ENCODE measurements around the gene RNF220.
A peak's percentile ranks its signal among the peaks of the same experiment; 100 is the strongest.

RNF220 gene

GRCh38 chr1:44431861-44432260 is 26.8 kb downstream of the RNF220 start:
- Histone ChIP-seq H3K36me3 (ENCODE audit: control insufficient read depth in 4 of 4, insufficient read depth in 4 of 4, low read length in 3 of 4) (peaks cover 0 to 34% (median 3%) of the 10 kb centered on the region in 4 experiments), H3K27ac (ENCODE audit: insufficient read depth in 1 of 2, low read depth in 1 of 2, low read length in 2 of 2, poor library complexity in 1 of 2, severe bottlenecking in 2 of 2) (peak overlapping the region; percentile 51 to 81), H3K9me3 (ENCODE audit: control extremely low read depth in 1 of 5, control insufficient read depth in 4 of 5, insufficient read depth in 2 of 5, low read depth in 1 of 5, low read length in 4 of 5) (no peaks in the 10 kb centered on the region), H3K4me3 (ENCODE audit: control insufficient read depth in 1 of 7, extremely low read depth in 1 of 7, insufficient read depth in 4 of 7, low read depth in 2 of 7, low read length in 6 of 7) (no peak overlapping the region), H3K27me3 (replicated peaks in 2 of 5; ENCODE audit: control insufficient read depth in 4 of 5, insufficient read depth in 5 of 5, low read length in 4 of 5) (no peaks in the 10 kb centered on the region), H3K4me1 (ENCODE audit: control extremely low read depth in 1 of 4, control insufficient read depth in 4 of 4, insufficient read depth in 4 of 4, low read length in 3 of 4) (peaks cover 28 to 88% (median 76%) of the 10 kb centered on the region in 4 experiments)
- peak in 2 of 3 donors; percentile 28 to 32 for DNase-seq
- WGBS (ENCODE audit: insufficient coverage) = no CpG with 5 or more reads among the region's 2 CpGs
- ChIA-PET CTCF (interaction anchor here (1.2 to 1.6 kb wide), 3 partner anchors 9 to 23 kb away, joined by 3 to 6 read pairs (median 5); no protein-coding TSS in a partner anchor), POLR2A (no interaction called here)

- DNase-seq = peak; percentile 87 to 96 (median 95)
- CTCF ChIA-PET = interaction anchor here (0.9 to 1.8 kb wide), 7 partner anchors 8 to 72 kb away, joined by 3 to 8 read pairs (median 4); no protein-coding TSS in a partner anchor
- peaks cover 28 to 83% (median 75%) of the 10 kb centered on the region in 4 experiments for H3K4me1 ChIP-seq (ENCODE audit: control extremely low read depth in 1 of 4, control insufficient read depth in 4 of 4, insufficient read depth in 4 of 4, low read length in 3 of 4)
- no CpG with 5 or more reads among the region's 2 CpGs for WGBS (ENCODE audit: insufficient coverage)
- peaks cover 0 to 24% (median 3%) of the 10 kb centered on the region in 4 experiments for H3K36me3 ChIP-seq (ENCODE audit: control insufficient read depth in 4 of 4, insufficient read depth in 4 of 4, low read length in 3 of 4)
- peak overlapping the region; percentile 51 to 81 for H3K27ac ChIP-seq (ENCODE audit: insufficient read depth in 1 of 2, low read depth in 1 of 2, low read length in 2 of 2, poor library complexity in 1 of 2, severe bottlenecking in 2 of 2)
- POLR2A ChIA-PET = interaction anchor here (1.0 to 1.2 kb wide), 2 partner anchors 9 to 11 kb away, joined by 3 to 5 read pairs; no protein-coding TSS in a partner anchor
- H3K27me3 ChIP-seq (replicated peaks in 2 of 5; ENCODE audit: control insufficient read depth in 4 of 5, insufficient read depth in 5 of 5, low read length in 4 of 5) = no peaks in the 10 kb centered on the region
- H3K9me3 ChIP-seq (ENCODE audit: control extremely low read depth in 1 of 5, control insufficient read depth in 4 of 5, insufficient read depth in 2 of 5, low read depth in 1 of 5, low read length in 4 of 5) = no peaks in the 10 kb centered on the region
- peak overlapping the region in 3 of 7 experiments; percentile 15 to 39 (median 25) for H3K4me3 ChIP-seq (ENCODE audit: control insufficient read depth in 1 of 7, extremely low read depth in 1 of 7, insufficient read depth in 4 of 7, low read depth in 2 of 7, low read length in 6 of 7)
Observed at GRCh38 chr1:44433209-44433608, 28.2 kb downstream of the RNF220 start.

GRCh38 chr1:44436401-44437106 is 31.5 kb downstream of the RNF220 start:
- Histone ChIP-seq H3K27ac (ENCODE audit: insufficient read depth in 1 of 2, low read depth in 1 of 2, low read length in 2 of 2, poor library complexity in 1 of 2, severe bottlenecking in 2 of 2) (peak overlapping the region in 1 of 2 experiments; percentile 60), H3K4me3 (ENCODE audit: control insufficient read depth in 1 of 7, extremely low read depth in 1 of 7, insufficient read depth in 4 of 7, low read depth in 2 of 7, low read length in 6 of 7) (peak overlapping the region in 1 of 7 experiments; percentile 28), H3K27me3 (replicated peaks in 2 of 5; ENCODE audit: control insufficient read depth in 4 of 5, insufficient read depth in 5 of 5, low read length in 4 of 5) (no peaks in the 10 kb centered on the region), H3K4me1 (ENCODE audit: control extremely low read depth in 1 of 4, control insufficient read depth in 4 of 4, insufficient read depth in 4 of 4, low read length in 3 of 4) (peaks cover 19 to 61% (median 52%) of the 10 kb centered on the region in 4 experiments), H3K9me3 (ENCODE audit: control extremely low read depth in 1 of 5, control insufficient read depth in 4 of 5, insufficient read depth in 2 of 5, low read depth in 1 of 5, low read length in 4 of 5) (no peaks in the 10 kb centered on the region), H3K36me3 (ENCODE audit: control insufficient read depth in 4 of 4, insufficient read depth in 4 of 4, low read length in 3 of 4) (peaks cover 0 to 42% (median 15%) of the 10 kb centered on the region in 4 experiments)
- CTCF ChIA-PET = interaction anchor here (1.0 to 8.0 kb wide), 4 partner anchors 12 to 106 kb away, joined by 5 to 50 read pairs (median 6); no protein-coding TSS in a partner anchor
- DNase-seq = peak in 1 of 3 donors; percentile 39
- WGBS (ENCODE audit: insufficient coverage) = 100% methylated on average over 1 of the region's 5 CpGs
- POLR2A ChIA-PET = no interaction called here

- Histone ChIP-seq H3K27me3 (replicated peaks in 2 of 5; ENCODE audit: control insufficient read depth in 4 of 5, insufficient read depth in 5 of 5, low read length in 4 of 5) (no peaks in the 10 kb centered on the region), H3K4me3 (ENCODE audit: control insufficient read depth in 1 of 7, extremely low read depth in 1 of 7, insufficient read depth in 4 of 7, low read depth in 2 of 7, low read length in 6 of 7) (no peak overlapping the region), H3K4me1 (ENCODE audit: control extremely low read depth in 1 of 4, control insufficient read depth in 4 of 4, insufficient read depth in 4 of 4, low read length in 3 of 4) (peaks cover 15 to 55% (median 46%) of the 10 kb centered on the region in 4 experiments), H3K9me3 (ENCODE audit: control extremely low read depth in 1 of 5, control insufficient read depth in 4 of 5, insufficient read depth in 2 of 5, low read depth in 1 of 5, low read length in 4 of 5) (no peaks in the 10 kb centered on the region), H3K27ac (ENCODE audit: insufficient read depth in 1 of 2, low read depth in 1 of 2, low read length in 2 of 2, poor library complexity in 1 of 2, severe bottlenecking in 2 of 2) (peak overlapping the region in 1 of 2 experiments; percentile 51), H3K36me3 (ENCODE audit: control insufficient read depth in 4 of 4, insufficient read depth in 4 of 4, low read length in 3 of 4) (peaks cover 0 to 42% (median 18%) of the 10 kb centered on the region in 4 experiments)
- DNase-seq = peak in 1 of 3 donors; percentile 21
- POLR2A ChIA-PET = no interaction called here
- 94% methylated on average over 7 of the region's 8 CpGs for WGBS (ENCODE audit: insufficient coverage)
- CTCF ChIA-PET = interaction anchor here (1.0 to 8.0 kb wide), 6 partner anchors 13 to 106 kb away, joined by 3 to 50 read pairs (median 4); no protein-coding TSS in a partner anchor
Observed at GRCh38 chr1:44437107-44437716, 32.2 kb downstream of the RNF220 start.

GRCh38 chr1:44442791-44443190 is 37.7 kb downstream of the RNF220 start:
- Histone ChIP-seq H3K27ac (ENCODE audit: insufficient read depth in 1 of 2, low read depth in 1 of 2, low read length in 2 of 2, poor library complexity in 1 of 2, severe bottlenecking in 2 of 2) (peak overlapping the region; percentile 21 to 25), H3K4me1 (ENCODE audit: control extremely low read depth in 1 of 4, control insufficient read depth in 4 of 4, insufficient read depth in 4 of 4, low read length in 3 of 4) (peaks cover 0 to 6% (median 1%) of the 10 kb centered on the region in 4 experiments), H3K27me3 (replicated peaks in 2 of 5; ENCODE audit: control insufficient read depth in 4 of 5, insufficient read depth in 5 of 5, low read length in 4 of 5) (no peaks in the 10 kb centered on the region), H3K4me3 (ENCODE audit: control insufficient read depth in 1 of 7, extremely low read depth in 1 of 7, insufficient read depth in 4 of 7, low read depth in 2 of 7, low read length in 6 of 7) (no peak overlapping the region), H3K36me3 (ENCODE audit: control insufficient read depth in 4 of 4, insufficient read depth in 4 of 4, low read length in 3 of 4) (peaks cover 4 to 57% (median 33%) of the 10 kb centered on the region in 4 experiments), H3K9me3 (ENCODE audit: control extremely low read depth in 1 of 5, control insufficient read depth in 4 of 5, insufficient read depth in 2 of 5, low read depth in 1 of 5, low read length in 4 of 5) (no peaks in the 10 kb centered on the region)
- ChIA-PET CTCF (interaction anchor here (1.2 to 8.0 kb wide), 2 partner anchors 17 to 18 kb away, joined by 3 to 50 read pairs; no protein-coding TSS in a partner anchor), POLR2A (interaction anchor here (0.8 kb wide), 1 partner anchor 141 kb away, joined by 3 read pairs; no protein-coding TSS in a partner anchor)
- no peak for DNase-seq
- WGBS (ENCODE audit: insufficient coverage) = no CpG with 5 or more reads among the region's 1 CpG

- Histone ChIP-seq H3K4me1 (ENCODE audit: control extremely low read depth in 1 of 4, control insufficient read depth in 4 of 4, insufficient read depth in 4 of 4, low read length in 3 of 4) (no peaks in the 10 kb centered on the region), H3K27me3 (replicated peaks in 2 of 5; ENCODE audit: control insufficient read depth in 4 of 5, insufficient read depth in 5 of 5, low read length in 4 of 5) (no peaks in the 10 kb centered on the region), H3K27ac (ENCODE audit: insufficient read depth in 1 of 2, low read depth in 1 of 2, low read length in 2 of 2, poor library complexity in 1 of 2, severe bottlenecking in 2 of 2) (no peak overlapping the region), H3K4me3 (ENCODE audit: control insufficient read depth in 1 of 7, extremely low read depth in 1 of 7, insufficient read depth in 4 of 7, low read depth in 2 of 7, low read length in 6 of 7) (no peak overlapping the region), H3K9me3 (ENCODE audit: control extremely low read depth in 1 of 5, control insufficient read depth in 4 of 5, insufficient read depth in 2 of 5, low read depth in 1 of 5, low read length in 4 of 5) (peaks cover 0 to 2% (median 0%) of the 10 kb centered on the region in 5 experiments), H3K36me3 (ENCODE audit: control insufficient read depth in 4 of 4, insufficient read depth in 4 of 4, low read length in 3 of 4) (peaks cover 8 to 57% (median 27%) of the 10 kb centered on the region in 4 experiments)
- CTCF ChIA-PET = interaction anchor here (0.7 to 2.2 kb wide), 7 partner anchors 9 to 49 kb away, joined by 3 to 10 read pairs (median 3); no protein-coding TSS in a partner anchor
- DNase-seq = no peak
- 100% methylated on average over 4 of the region's 6 CpGs for WGBS (ENCODE audit: insufficient coverage)
- POLR2A ChIA-PET = no interaction called here
Observed at GRCh38 chr1:44447051-44447810, 42.2 kb downstream of the RNF220 start.
